Stimulated activated memory B cell treated with anti-CD40 and anti-IgM and Interleukin-4, amounts not matched to agents 10 μg/mL and 1 μg/mL and 100 μg/mL, for 72 hours (primary cell): ENCODE data around the gene PRKRIP1.

Experiments
- ATAC-seq: fragments of 150-1000 bp; cut with Tn5 transposase; 2 replicates; pipeline ENCODE4 v1.10.0; 2021
- H3K27ac Mint-ChIP-seq: one replicate; pipeline ENCODE4 v1.8.0; 2022; ENCODE audit warnings: mild to moderate bottlenecking, mixed read lengths
- H3K27me3 Mint-ChIP-seq: one replicate; pipeline ENCODE4 v1.8.0; 2022; ENCODE audit warnings: mixed read lengths
- H3K36me3 Mint-ChIP-seq: one replicate; pipeline ENCODE4 v1.8.0; 2022; ENCODE audit warnings: mixed read lengths
- H3K4me1 Mint-ChIP-seq: one replicate; pipeline ENCODE4 v1.8.0; 2022; ENCODE audit warnings: mixed read lengths
- H3K4me3 Mint-ChIP-seq: one replicate; pipeline ENCODE4 v1.8.0; 2022; ENCODE audit warnings: mild to moderate bottlenecking, moderate library complexity, mixed read lengths
- H3K9me3 Mint-ChIP-seq: one replicate; pipeline ENCODE4 v1.8.0; 2022; ENCODE audit warnings: mixed read lengths

The PRKRIP1 gene

DNA sequence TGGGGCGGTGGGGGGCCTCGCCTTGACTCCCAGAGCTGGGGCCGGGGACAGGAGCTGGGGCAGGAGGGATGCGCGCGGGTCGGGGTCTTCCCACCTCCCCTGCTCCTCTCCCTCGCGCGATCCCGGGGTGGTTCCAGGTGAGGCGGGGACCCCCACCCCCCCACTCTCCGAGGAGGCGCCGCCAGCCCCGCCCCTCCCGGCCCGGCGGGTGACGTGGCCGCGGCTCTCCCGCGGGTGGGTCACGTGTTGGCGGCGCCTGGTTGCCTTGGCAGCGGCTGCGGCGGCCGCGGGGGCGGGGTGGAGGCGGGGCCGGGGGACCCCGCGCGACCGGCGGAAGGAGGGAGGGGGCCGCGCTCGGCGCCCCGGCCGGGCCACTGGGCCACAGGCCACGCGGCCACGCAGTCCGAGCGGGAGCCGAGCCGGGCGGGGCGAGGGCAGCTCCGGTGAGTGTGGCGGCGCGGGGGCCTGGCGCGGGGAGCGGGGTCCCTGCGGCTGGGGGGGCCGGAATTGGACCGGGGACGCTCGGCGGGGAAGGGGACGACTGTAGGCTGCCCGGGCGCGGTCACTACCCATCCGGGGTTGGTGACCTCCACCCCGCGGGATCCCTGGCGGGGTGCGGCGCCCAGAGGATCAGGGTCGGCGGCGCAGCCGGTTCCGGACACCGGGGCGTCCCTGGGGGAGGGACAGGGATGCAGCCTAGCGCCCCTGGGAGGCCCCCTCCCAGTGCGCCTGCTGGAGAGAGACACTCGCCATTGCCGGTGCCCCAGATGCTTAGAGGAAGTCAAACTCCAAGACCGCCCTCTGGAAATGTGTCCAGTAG, 37.3 kb downstream of the PRKRIP1 start, which contains the start of gene ORAI2:
ORAI2 (plus strand) TSS at position 357 of the 820 bp plus-strand sequence. CDS start 5,382 bp downstream, outside the sequence.
- Mint-ChIP-seq H3K9me3 (no peaks in the 10 kb centered on the region), H3K27me3 (no peaks in the 10 kb centered on the region), H3K4me1 (peaks cover 62% of the 10 kb centered on the region), H3K27ac (peak within 1 kb of the TSS; percentile 100), H3K36me3 (peaks cover 39% of the 10 kb centered on the region), H3K4me3 (peak within 1 kb of the TSS; percentile 97)
- peak; percentile 88 for ATAC-seq

GRCh38 chr7:102434039-102434486, 37.9 kb downstream of the PRKRIP1 start:
- peak overlapping the region; percentile 97 for H3K4me3 Mint-ChIP-seq
- peaks cover 63% of the 10 kb centered on the region for H3K4me1 Mint-ChIP-seq
- peak overlapping the region; percentile 100 for H3K27ac Mint-ChIP-seq
- peaks cover 45% of the 10 kb centered on the region for H3K36me3 Mint-ChIP-seq
- H3K27me3 Mint-ChIP-seq: no peaks in the 10 kb centered on the region
- peak; percentile 41 for ATAC-seq
- no peaks in the 10 kb centered on the region for H3K9me3 Mint-ChIP-seq

DNA sequence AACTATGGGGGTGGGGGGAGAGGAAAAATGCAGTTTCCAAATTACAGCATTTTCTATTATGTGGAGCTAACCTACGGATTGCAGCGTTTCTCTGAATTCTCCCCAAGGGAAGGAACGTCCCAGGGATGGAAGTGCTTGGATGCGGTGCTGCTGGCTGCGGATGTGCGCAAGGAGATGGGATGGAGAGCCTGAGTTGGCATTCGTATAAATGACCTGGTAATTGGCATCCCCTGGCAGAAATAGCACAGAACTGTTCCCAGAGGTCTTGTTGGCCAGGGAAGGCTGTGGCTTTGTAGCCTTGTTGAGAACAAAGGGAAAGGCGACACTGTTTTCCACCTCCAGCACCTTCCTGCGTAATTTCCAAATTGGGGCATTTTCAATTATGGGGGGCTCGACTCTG, 40.0 kb downstream of the PRKRIP1 start:
- H3K36me3 Mint-ChIP-seq: peaks cover 42% of the 10 kb centered on the region
- peak overlapping the region; percentile 100 for H3K27ac Mint-ChIP-seq
- no peaks in the 10 kb centered on the region for H3K27me3 Mint-ChIP-seq
- H3K4me1 Mint-ChIP-seq: peaks cover 52% of the 10 kb centered on the region
- ATAC-seq: no peak
- peak overlapping the region; percentile 97 for H3K4me3 Mint-ChIP-seq
- no peaks in the 10 kb centered on the region for H3K9me3 Mint-ChIP-seq

GRCh38 chr7:102439963-102440795, 44.0 kb downstream of the PRKRIP1 start:
- H3K9me3 Mint-ChIP-seq: no peaks in the 10 kb centered on the region
- H3K27ac Mint-ChIP-seq: peak overlapping the region; percentile 90
- ATAC-seq: no peak
- peaks cover 62% of the 10 kb centered on the region for H3K4me1 Mint-ChIP-seq
- no peak overlapping the region for H3K4me3 Mint-ChIP-seq
- H3K27me3 Mint-ChIP-seq: no peaks in the 10 kb centered on the region
- peaks cover 61% of the 10 kb centered on the region for H3K36me3 Mint-ChIP-seq

- H3K27me3 Mint-ChIP-seq: no peaks in the 10 kb centered on the region
- H3K4me1 Mint-ChIP-seq: peaks cover 70% of the 10 kb centered on the region
- H3K27ac Mint-ChIP-seq: peak overlapping the region; percentile 93
- H3K4me3 Mint-ChIP-seq: peak overlapping the region; percentile 75
- H3K36me3 Mint-ChIP-seq: peaks cover 66% of the 10 kb centered on the region
- H3K9me3 Mint-ChIP-seq: no peaks in the 10 kb centered on the region
- peak; percentile 85 for ATAC-seq
These were observed 49.0 kb downstream of the PRKRIP1 start for GRCh38 chr7:102444961-102445673.

- H3K27ac Mint-ChIP-seq: peak overlapping the region; percentile 93
- peaks cover 71% of the 10 kb centered on the region for H3K36me3 Mint-ChIP-seq
These were observed 49.5 kb downstream of the PRKRIP1 start for GRCh38 chr7:102445674-102446071.

GRCh38 chr7:102446387-102447156, 50.4 kb downstream of the PRKRIP1 start:
- no peak for ATAC-seq
- H3K27me3 Mint-ChIP-seq: no peaks in the 10 kb centered on the region
- peaks cover 67% of the 10 kb centered on the region for H3K4me1 Mint-ChIP-seq
- peak overlapping the region; percentile 64 for H3K4me3 Mint-ChIP-seq
- peaks cover 69% of the 10 kb centered on the region for H3K36me3 Mint-ChIP-seq
- H3K9me3 Mint-ChIP-seq: no peaks in the 10 kb centered on the region
- peak overlapping the region; percentile 93 for H3K27ac Mint-ChIP-seq

More at GRCh38 chr7:102445674-102446071, 49.5 kb downstream of the PRKRIP1 start:
- Mint-ChIP-seq H3K4me1 (peaks cover 73% of the 10 kb centered on the region), H3K27me3 (no peaks in the 10 kb centered on the region), H3K9me3 (no peaks in the 10 kb centered on the region), H3K4me3 (peak overlapping the region; percentile 64)
- no peak for ATAC-seq

- no peaks in the 10 kb centered on the region for H3K9me3 Mint-ChIP-seq
- H3K4me1 Mint-ChIP-seq: peaks cover 59% of the 10 kb centered on the region
- H3K36me3 Mint-ChIP-seq: peaks cover 61% of the 10 kb centered on the region
- no peaks in the 10 kb centered on the region for H3K27me3 Mint-ChIP-seq
- no peak for ATAC-seq
- no peak overlapping the region for H3K4me3 Mint-ChIP-seq
- peak overlapping the region; percentile 93 for H3K27ac Mint-ChIP-seq
These were observed 51.1 kb downstream of the PRKRIP1 start for GRCh38 chr7:102447311-102447710.

GRCh38 chr7:102449136-102449535, 53.0 kb downstream of the PRKRIP1 start:
- Mint-ChIP-seq H3K4me1 (peaks cover 44% of the 10 kb centered on the region), H3K27me3 (no peaks in the 10 kb centered on the region), H3K9me3 (no peaks in the 10 kb centered on the region), H3K36me3 (peaks cover 46% of the 10 kb centered on the region), H3K27ac (peak overlapping the region; percentile 54), H3K4me3 (no peak overlapping the region)
- ATAC-seq: no peak

DNA sequence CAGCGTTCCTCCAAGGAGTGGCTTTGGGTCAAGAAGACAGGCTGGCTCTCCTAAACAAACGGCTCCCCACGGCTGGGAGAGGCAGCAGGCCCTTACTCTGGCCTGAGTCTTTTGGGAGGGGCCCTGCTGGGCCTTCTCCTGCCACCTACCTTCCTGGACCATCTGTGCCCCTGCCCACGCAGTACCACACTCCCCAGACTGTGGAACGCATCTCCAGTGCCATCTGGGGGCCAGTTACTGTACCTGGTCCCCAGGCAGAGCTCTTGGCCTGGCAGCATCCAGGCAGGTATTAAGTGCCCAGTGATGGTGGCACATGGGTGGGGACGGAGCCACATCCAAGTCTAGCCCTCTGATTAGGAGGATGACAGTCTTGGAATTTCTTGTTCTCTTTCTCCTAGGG, 54.1 kb downstream of the PRKRIP1 start:
- H3K36me3 Mint-ChIP-seq: peaks cover 46% of the 10 kb centered on the region
- H3K4me3 Mint-ChIP-seq: no peak overlapping the region
- peaks cover 43% of the 10 kb centered on the region for H3K4me1 Mint-ChIP-seq
- ATAC-seq: peak; percentile 86
- peak overlapping the region; percentile 66 for H3K27ac Mint-ChIP-seq
- no peaks in the 10 kb centered on the region for H3K9me3 Mint-ChIP-seq
- no peaks in the 10 kb centered on the region for H3K27me3 Mint-ChIP-seq

DNA sequence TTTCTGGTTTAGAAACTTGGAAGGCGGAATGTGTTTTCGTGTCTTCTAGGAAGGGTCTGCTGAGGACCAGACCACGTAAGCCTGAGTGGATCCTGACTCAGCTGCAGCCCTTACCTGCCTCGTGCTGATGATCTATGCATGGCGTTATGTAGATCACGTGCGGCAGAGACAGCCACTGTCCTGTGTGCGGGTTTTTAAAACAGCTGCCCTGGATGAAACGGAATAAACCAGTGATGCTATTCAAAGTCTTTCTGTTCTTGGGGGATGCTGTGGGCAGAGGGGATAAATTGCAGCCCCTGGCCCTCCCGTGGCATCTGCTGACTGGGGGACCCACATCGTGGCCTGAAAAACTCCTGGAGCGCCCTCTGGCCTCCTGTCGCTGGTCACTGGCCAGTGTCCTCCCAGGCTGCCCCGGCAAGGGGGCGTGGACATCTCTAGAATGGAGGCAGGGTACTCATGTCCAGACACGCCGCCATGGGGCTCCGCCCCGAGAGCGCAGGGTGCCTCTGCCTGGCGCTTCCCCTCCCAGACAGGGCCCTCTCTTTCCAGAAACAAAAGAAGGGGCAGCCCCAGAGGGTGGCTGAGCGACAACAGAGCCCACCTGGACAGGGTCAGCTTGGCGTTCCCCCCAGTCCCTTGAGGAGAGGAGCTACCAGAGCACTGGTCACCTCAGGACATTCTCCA, 55.4 kb downstream of the PRKRIP1 start:
- Mint-ChIP-seq H3K27me3 (no peaks in the 10 kb centered on the region), H3K27ac (no peak overlapping the region), H3K36me3 (peaks cover 35% of the 10 kb centered on the region), H3K4me3 (no peak overlapping the region), H3K9me3 (no peaks in the 10 kb centered on the region), H3K4me1 (peaks cover 38% of the 10 kb centered on the region)
- ATAC-seq: no peak

DNA sequence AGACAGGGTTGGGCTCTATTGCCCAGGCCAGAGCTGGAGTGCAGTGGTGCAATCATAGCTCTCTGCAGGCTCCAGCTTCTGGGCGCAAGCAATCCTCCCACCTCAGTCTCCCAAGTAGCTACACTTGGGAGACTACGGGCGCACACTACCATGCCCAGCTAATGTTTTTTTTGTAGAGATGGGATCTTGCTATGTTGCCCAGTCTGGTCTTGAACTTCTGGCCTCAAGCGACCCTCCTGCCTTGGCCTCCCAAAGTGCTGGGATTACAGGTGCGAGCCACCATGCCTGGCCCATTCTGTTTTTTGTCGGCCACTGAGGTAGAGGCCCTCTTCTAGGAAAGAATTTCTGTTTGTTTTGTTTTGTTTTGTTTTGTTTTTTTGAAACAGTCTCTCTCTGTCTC, 56.3 kb downstream of the PRKRIP1 start:
- Mint-ChIP-seq H3K9me3 (no peaks in the 10 kb centered on the region), H3K27ac (no peak overlapping the region), H3K4me3 (no peak overlapping the region), H3K4me1 (peaks cover 28% of the 10 kb centered on the region), H3K27me3 (no peaks in the 10 kb centered on the region), H3K36me3 (peaks cover 30% of the 10 kb centered on the region)
- no peak for ATAC-seq

GRCh38 chr7:102453319-102453718, 57.2 kb downstream of the PRKRIP1 start:
- H3K9me3 Mint-ChIP-seq: no peaks in the 10 kb centered on the region
- H3K4me1 Mint-ChIP-seq: peaks cover 28% of the 10 kb centered on the region
- no peak overlapping the region for H3K4me3 Mint-ChIP-seq
- peaks cover 34% of the 10 kb centered on the region for H3K36me3 Mint-ChIP-seq
- ATAC-seq: no peak
- no peak overlapping the region for H3K27ac Mint-ChIP-seq
- H3K27me3 Mint-ChIP-seq: no peaks in the 10 kb centered on the region

DNA sequence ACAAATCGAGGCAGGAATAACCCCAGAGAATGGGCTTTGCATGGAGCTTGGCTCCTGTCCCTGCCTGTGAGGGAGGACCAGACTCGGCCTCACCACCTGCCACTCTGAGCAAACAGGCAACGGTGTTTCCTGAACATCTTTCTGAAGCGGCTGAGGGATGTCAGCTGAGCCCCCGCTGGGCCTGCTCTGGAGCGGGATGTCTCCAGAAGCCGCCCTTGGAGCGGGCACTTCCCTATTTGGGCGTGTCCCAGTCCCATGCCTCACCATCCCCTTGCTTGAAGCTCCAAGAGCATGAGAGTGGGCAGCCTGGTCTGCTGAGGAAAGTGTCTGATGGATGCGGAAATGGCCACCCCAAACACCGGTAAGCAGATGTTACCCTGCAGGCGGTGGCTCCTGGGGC, 58.3 kb downstream of the PRKRIP1 start:
- H3K27me3 Mint-ChIP-seq: no peaks in the 10 kb centered on the region
- no peak overlapping the region for H3K4me3 Mint-ChIP-seq
- peaks cover 34% of the 10 kb centered on the region for H3K36me3 Mint-ChIP-seq
- no peaks in the 10 kb centered on the region for H3K9me3 Mint-ChIP-seq
- no peak for ATAC-seq
- H3K27ac Mint-ChIP-seq: peak overlapping the region; percentile 17
- peaks cover 22% of the 10 kb centered on the region for H3K4me1 Mint-ChIP-seq
